HG02571 (cell line): ENCODE data around the gene TENM4.
A peak's percentile ranks its signal among the peaks of the same experiment; 100 is the strongest.

Experiments used
- ATAC-seq: cut with Tn5 transposase; IDR thresholded peaks from one replicate; pipeline ENCODE4 v1.9.1; 2021; ENCODE audit warnings: mild to moderate bottlenecking, moderate library complexity; ENCODE audit not compliant: unreplicated experiment

TENM4 gene

GRCh38 chr11:79421820-79422219, 19.0 kb downstream of the TENM4 start:
- ATAC-seq: no peak

GRCh38 chr11:79419120-79419519, 21.7 kb downstream of the TENM4 start:
- no peak for ATAC-seq

GRCh38 chr11:79418241-79418640, 22.6 kb downstream of the TENM4 start:
- no peak for ATAC-seq

- ATAC-seq: no peak
Observed at GRCh38 chr11:79417069-79417920, 23.5 kb downstream of the TENM4 start.

GRCh38 chr11:79415912-79416311, 24.9 kb downstream of the TENM4 start:
- no peak for ATAC-seq

- no peak for ATAC-seq
Observed at GRCh38 chr11:79415411-79415810, 25.4 kb downstream of the TENM4 start.

- no peak for ATAC-seq
Observed at GRCh38 chr11:79414644-79415317, 26.0 kb downstream of the TENM4 start.

- ATAC-seq: no peak
Observed at GRCh38 chr11:79414041-79414440, 26.8 kb downstream of the TENM4 start.

GRCh38 chr11:79413268-79413667, 27.6 kb downstream of the TENM4 start:
- ATAC-seq: no peak

- no peak for ATAC-seq
Observed at GRCh38 chr11:79412761-79413160, 28.1 kb downstream of the TENM4 start.

- no peak for ATAC-seq
Observed at GRCh38 chr11:79409330-79409729, 31.5 kb downstream of the TENM4 start.

GRCh38 chr11:79406376-79406775, 34.5 kb downstream of the TENM4 start:
- peak; percentile 92 for ATAC-seq

GRCh38 chr11:79404806-79405205, 36.0 kb downstream of the TENM4 start:
- ATAC-seq: no peak

GRCh38 chr11:79404325-79404724, 36.5 kb downstream of the TENM4 start:
- no peak for ATAC-seq

GRCh38 chr11:79403839-79404238, 37.0 kb downstream of the TENM4 start:
- no peak for ATAC-seq

GRCh38 chr11:79402912-79403311, 37.9 kb downstream of the TENM4 start:
- no peak for ATAC-seq

- ATAC-seq: no peak
Observed at GRCh38 chr11:79400717-79401330, 40.0 kb downstream of the TENM4 start.

- ATAC-seq: no peak
Observed at GRCh38 chr11:79400206-79400605, 40.6 kb downstream of the TENM4 start.

- no peak for ATAC-seq
Observed at GRCh38 chr11:79397252-79397651, 43.6 kb downstream of the TENM4 start.

- ATAC-seq: no peak
Observed at GRCh38 chr11:79396674-79397073, 44.2 kb downstream of the TENM4 start.

- no peak for ATAC-seq
Observed at GRCh38 chr11:79396001-79396400, 44.8 kb downstream of the TENM4 start.
